Hematopoietic multipotent progenitor cell treated with erythropoietin and hydrocortisone succinate and interleukin-3 and kit ligand, for 4 days (in vitro differentiated cells): ENCODE results near the gene TUT7.
A peak's percentile ranks its signal among the peaks of the same experiment; 100 is the strongest.
"Not testable (repeated sequence)": the region's sequence is repeated elsewhere in the genome, so short reads cannot be mapped to it uniquely, and the experiment has no call there.

Source experiments
- DNase-seq: peaks from one replicate; pipeline ENCODE4 v3.0.0-alpha.2; 2015

TUT7 gene

GRCh38 chr9:86344818-86345217, 9.4 kb downstream of the TUT7 start:
- DNase-seq = no peak

- DNase-seq = no peak
Measured at GRCh38 chr9:86342269-86342668, 11.9 kb downstream of the TUT7 start.

- no peak for DNase-seq
Measured at GRCh38 chr9:86341007-86341491, 13.2 kb downstream of the TUT7 start.

GRCh38 chr9:86340356-86341006, 13.7 kb downstream of the TUT7 start:
- DNase-seq = no peak

GRCh38 chr9:86337469-86338108, 16.6 kb downstream of the TUT7 start:
- DNase-seq = peak; percentile 73

- no peak for DNase-seq
Measured at GRCh38 chr9:86336058-86336457, 18.2 kb downstream of the TUT7 start.

GRCh38 chr9:86333651-86334050, 20.6 kb downstream of the TUT7 start:
- no peak for DNase-seq

GRCh38 chr9:86330186-86330585, 24.0 kb downstream of the TUT7 start:
- no peak for DNase-seq

GRCh38 chr9:86329649-86330048, 24.6 kb downstream of the TUT7 start:
- no peak for DNase-seq

GRCh38 chr9:86328156-86328555, 26.1 kb downstream of the TUT7 start:
- no peak for DNase-seq

GRCh38 chr9:86326536-86326935, 27.7 kb downstream of the TUT7 start:
- no peak for DNase-seq

GRCh38 chr9:86324901-86325300, 29.3 kb downstream of the TUT7 start:
- DNase-seq = no peak

GRCh38 chr9:86324308-86324707, 29.9 kb downstream of the TUT7 start:
- no peak for DNase-seq

GRCh38 chr9:86322973-86323644, 31.1 kb downstream of the TUT7 start:
- no peak for DNase-seq

GRCh38 chr9:86321373-86321772, 32.8 kb downstream of the TUT7 start:
- no peak for DNase-seq

GRCh38 chr9:86318187-86318586, 36.0 kb downstream of the TUT7 start:
- no peak for DNase-seq

GRCh38 chr9:86315078-86315477, 39.1 kb downstream of the TUT7 start:
- DNase-seq = no peak

- not testable (repeated sequence) for DNase-seq
Measured at GRCh38 chr9:86312959-86313358, 41.3 kb downstream of the TUT7 start.

GRCh38 chr9:86308687-86309086, 45.5 kb downstream of the TUT7 start:
- DNase-seq = no peak

- no peak for DNase-seq
Measured at GRCh38 chr9:86304236-86304730, 49.9 kb downstream of the TUT7 start.

- no peak for DNase-seq
Measured at GRCh38 chr9:86303316-86303975, 50.8 kb downstream of the TUT7 start.

- no peak for DNase-seq
Measured at GRCh38 chr9:86301686-86302085, 52.5 kb downstream of the TUT7 start.

GRCh38 chr9:86300701-86301100, 53.5 kb downstream of the TUT7 start:
- DNase-seq = no peak
